SHP77 treated with DMSO at 0.1 percent for 48 hours (cell line): Measurements from ENCODE around the gene CALN1.
"Not testable (repeated sequence)": the region's sequence is repeated elsewhere in the genome, so short reads cannot be mapped to it uniquely, and the experiment has no call there.

Experiments used
- DNase-seq: peaks from one replicate; lab custom pipeline; 2025; lab: John Stamatoyannopoulos, UW

The CALN1 gene

DNA sequence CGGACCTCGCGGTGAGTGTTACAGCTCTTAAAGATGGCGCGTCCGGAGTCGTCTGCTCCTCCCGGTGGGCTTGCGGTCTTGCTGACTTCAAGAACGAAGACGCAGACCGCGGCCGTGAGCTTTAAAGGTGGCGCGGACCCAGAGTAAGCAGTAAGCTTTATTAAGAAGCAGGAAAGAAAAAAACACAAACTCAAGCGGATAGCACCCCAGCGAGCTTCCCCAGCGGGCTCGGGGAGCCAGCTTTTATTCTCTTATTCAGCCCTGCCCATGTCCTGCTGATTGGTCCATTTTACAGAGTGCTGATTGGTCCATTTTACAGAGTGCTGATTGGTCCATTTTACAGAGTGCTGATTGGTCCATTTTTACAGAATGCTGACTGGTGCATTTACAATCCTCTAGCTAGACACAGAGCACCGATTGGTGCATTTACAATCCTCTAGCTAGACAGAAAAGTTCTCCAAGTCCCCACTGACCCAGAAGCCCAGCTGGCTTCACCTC lies at the start of gene CALN1:
Gene CALN1, minus strand, starts transcription at position 218 of the 498 bp plus-strand sequence.
- DNase-seq = not testable (repeated sequence)

DNA sequence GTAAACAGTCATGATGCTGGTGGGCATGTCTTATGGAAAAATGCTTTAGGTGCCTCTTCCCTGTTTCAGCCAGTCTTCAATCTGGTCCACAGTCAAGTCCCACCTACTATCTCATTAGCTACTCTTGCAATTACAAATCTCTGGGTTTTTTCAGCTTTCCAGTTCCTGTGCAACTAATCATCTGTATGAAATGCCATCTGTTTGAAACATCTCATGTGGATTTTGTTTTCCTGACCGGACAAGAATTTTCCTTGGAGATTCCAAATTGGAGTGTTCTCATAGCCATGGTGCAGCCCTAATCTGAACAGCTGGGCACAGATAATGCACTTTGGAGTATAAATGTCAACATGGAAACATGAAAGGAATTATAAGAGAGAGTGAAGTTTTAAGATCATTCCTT lies 41.3 kb upstream of the CALN1 start:
- no peak for DNase-seq

DNA sequence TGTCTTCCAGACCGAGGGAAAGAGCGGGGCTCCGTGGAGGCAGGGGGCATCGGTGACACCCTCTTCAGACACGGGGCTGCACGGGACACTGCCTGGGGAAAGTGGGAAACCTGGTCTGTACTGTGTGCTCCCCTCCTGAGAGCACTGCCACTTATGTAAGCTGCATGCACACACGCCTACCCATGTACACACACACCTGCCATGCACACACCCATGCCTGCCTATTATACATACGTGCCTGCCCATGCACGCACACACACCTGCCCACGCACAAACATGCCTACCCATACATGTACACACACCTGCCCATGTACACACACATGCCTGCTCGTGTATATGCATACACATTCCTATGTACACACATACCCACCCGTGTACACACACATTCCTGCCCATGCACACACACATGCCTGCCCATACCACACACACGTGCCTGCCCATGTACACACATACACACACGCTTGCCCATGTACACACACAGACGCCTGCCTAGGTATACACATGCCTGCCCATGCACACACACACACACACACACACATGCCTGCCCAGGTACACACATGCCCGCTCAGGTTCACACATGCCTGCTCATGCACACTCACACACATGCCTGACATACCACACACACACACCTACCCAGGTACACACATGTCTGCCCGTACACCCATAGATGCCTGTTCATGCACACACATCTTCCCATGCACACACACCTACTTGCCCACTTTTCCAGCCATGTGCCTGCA lies 35.5 kb upstream of the CALN1 start:
- no peak for DNase-seq

GRCh38 chr7:72446591-72447462 lies 34.7 kb upstream of the CALN1 start:
- no peak for DNase-seq

DNA sequence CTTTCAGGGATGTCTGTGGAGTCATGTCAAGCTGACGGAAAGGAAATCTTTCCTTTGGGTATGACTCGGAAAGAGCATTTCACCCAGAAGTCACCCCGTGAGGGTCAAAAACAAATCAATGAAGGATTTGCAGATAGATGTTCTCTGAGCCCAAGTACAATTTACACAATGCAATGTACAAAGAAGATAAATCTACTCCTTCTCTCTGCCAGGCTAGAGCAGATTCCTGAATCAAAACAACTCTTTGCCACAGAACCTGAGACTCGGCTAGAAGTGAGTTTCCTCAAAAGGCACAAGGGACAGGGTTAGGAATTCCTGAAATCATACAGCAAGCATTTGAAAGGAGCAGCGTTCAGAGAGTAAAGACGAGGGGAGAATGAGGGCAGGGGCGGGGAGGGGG lies 34.0 kb upstream of the CALN1 start:
- no peak for DNase-seq

GRCh38 chr7:72445580-72445979 lies 33.4 kb upstream of the CALN1 start:
- no peak for DNase-seq

- no peak for DNase-seq
Measured at GRCh38 chr7:72445075-72445474, 32.9 kb upstream of the CALN1 start.

DNA sequence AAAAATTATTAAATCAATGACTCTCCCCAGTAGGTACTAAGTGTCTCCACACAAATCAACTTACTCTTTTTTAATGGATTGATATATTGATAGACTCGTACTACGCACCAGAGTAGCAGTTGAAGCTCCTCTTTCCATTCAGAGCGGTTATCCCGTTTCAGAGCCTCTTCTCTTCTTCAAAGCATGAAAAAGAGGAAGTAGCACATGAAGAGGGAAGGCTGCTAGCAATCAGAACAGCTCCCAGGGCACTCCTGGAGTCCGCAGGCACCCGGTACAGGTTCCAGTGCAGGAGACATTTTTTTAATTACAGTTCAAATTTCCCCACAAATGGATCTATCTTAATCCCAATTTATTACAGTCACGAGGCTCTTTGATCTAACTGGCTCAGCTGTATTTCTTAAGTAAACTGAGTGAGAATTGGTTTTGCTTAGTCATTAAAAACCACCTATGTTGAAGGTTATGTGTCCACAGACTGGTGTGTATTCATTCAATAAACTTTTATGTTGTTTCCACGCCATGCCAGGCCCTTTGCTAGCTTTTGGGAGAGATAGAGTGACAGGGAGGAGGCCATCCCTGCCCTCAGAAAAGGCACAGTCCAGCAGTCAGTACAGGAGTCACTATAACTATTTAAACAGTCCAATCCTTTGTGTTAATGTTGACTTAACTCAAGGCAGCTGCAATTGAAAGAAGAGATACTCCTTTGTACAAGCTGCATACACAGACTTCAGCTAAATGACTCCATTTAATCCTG lies 32.1 kb upstream of the CALN1 start:
- DNase-seq = peak; percentile 72

- DNase-seq = no peak
Measured at GRCh38 chr7:72441791-72442190, 29.7 kb upstream of the CALN1 start.

DNA sequence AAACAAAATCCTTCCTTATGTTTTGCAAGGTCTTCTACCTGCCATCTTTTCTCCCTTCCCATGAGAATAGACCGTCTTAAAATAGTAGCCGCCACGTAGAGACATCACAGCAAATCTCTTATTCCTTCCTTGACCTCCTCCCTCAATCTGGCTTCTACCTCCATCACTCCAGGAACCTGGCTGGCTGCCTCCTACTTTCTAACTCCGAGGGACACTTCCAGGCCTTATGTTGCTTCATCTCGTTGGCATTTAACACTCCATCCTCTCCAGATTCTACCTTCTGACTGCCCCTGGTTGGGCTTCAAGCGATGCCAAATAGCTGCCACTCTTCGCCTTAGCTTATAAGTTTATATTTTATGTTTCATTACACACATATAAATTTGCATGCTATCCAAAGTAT lies 26.4 kb upstream of the CALN1 start:
- no peak for DNase-seq

DNA sequence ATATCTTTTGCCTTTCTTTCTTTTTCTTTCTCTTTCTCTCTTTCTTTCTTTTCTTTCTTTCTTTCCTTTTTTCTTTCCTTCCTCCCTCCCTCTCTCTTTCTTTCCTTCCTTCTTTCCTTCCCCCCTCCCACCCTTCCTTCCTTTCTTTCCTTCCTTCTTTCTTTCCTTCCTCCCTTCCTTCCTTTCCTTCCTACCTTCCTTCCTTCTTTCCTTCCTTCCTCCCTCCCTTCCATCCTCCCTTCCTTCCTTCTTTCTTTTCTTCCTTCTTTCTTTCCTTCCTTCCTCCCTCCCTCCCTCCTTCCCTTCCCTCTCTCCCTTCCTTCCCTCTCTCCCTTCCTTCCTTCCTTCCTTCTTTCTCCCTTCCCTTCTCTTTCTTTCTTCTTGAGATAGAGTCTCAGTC lies 25.5 kb upstream of the CALN1 start:
- DNase-seq = no peak

- no peak for DNase-seq
Measured at GRCh38 chr7:72437061-72437585, 25.0 kb upstream of the CALN1 start.

GRCh38 chr7:72435925-72436480 lies 23.9 kb upstream of the CALN1 start:
- DNase-seq = no peak

- no peak for DNase-seq
Measured at GRCh38 chr7:72435366-72435765, 23.2 kb upstream of the CALN1 start.

GRCh38 chr7:72430531-72430930 lies 18.4 kb upstream of the CALN1 start:
- DNase-seq = no peak

DNA sequence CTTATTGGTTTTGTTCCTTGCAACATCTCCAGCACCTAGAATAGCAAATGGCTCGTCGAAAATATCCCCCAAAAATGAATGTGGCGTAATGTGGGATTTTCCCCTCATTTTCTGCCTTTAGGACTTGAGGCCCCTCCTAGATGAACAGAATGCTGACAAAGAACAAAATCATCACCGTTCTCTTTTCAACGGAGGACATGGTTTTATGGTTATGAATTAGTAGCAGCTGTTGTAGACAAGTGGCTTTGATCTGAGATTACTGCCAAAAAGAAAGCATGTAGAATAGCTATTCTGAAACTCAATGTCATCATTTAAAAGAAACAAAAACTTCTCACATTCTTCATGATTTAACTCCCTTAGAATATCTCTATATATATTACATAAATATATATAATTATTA lies 17.2 kb upstream of the CALN1 start:
- DNase-seq = no peak

DNA sequence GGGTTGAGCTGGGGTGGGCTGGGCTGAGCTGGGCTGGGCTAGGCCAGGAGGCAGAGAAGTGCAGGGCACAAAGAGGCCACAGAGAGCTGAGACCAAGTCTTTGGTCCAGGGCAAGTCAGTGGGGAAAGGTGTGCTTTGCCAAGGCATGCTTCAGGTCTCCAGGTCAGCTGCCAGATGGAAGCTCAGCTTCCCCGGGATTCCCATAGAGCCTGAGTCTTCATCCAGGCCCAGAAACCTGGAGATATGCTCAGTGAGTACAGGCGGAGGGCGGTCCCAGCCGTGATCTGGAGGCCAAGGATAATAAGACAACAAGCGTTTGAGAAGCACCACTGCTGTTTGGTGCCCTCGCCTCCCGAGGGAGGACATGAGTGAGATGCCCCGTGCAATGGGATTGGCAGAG lies 4.7 kb upstream of the CALN1 start:
- no peak for DNase-seq

- DNase-seq = no peak
Measured at GRCh38 chr7:72415586-72415985, 3.4 kb upstream of the CALN1 start.

- no peak for DNase-seq
Measured at GRCh38 chr7:72413886-72414285, 1.7 kb upstream of the CALN1 start.

GRCh38 chr7:72413290-72413689 lies 1.2 kb upstream of the CALN1 start:
- DNase-seq = no peak

DNA sequence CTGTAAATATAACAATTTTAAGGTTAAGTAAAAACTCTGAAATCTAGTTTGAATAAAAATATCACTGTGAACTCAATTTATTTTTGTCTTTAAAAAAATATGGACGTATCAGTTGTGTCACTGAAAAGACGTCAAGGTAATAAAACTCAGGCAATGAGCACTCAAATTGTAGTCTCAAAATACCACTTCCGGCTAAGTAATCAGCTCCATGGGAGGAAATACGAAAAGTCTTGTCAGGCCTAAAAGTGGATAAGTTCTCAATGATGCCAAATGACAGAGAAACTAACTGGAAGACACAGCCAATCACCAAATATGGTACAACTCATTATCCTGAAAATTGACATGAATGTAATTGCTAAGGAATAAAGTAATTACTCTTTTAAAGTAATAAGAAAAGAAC lies 719 bp downstream of the CALN1 start:
- DNase-seq = no peak

DNA sequence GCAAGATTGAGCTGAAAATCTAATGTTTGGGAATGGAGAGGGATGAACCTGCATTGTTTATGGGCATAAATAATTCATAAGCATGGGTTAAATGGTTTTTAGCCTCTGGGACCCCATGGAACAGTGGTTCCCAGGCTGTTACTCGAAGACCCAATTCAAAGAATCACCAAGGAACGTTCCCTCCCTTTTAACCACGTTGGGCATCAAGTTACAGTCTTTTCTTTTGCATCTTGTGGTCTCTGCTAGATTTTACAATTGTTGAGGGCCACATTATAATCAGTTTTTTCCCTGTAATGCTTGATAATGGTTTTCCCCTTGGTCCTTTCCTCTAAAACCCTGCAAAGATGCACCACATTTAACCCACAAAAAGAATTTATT lies 2.5 kb downstream of the CALN1 start:
- DNase-seq = no peak
